HEK293 (cell line): ENCODE data around the gene DENND1A.

Experiments
- CTCF ChIA-PET: fragments of 350-600 bp; formaldehyde crosslinking; extraction: SDS; loops from one replicate; lab custom pipeline; 2021; ENCODE audit warnings: antibody characterized with exemption; lab: Yijun Ruan, JAX
- POLR2A ChIA-PET: fragments of 300-600 bp; formaldehyde crosslinking; extraction: SDS; loops from one replicate; lab custom pipeline; 2020; ENCODE audit warnings: antibody characterized with exemption, inconsistent platforms; lab: Yijun Ruan, JAX
- H3K27ac ChIP-seq: fragments of 200-500 bp; sonication (Bioruptor generic); 2 replicates; pipeline ENCODE4 v1.5.1; 2014; ENCODE audit warnings: low read depth, low read length, control low read depth, inconsistent platforms; ENCODE audit errors: extremely low read depth
- H3K36me3 ChIP-seq, 2 experiments: fragments of 200-500 bp in 1 of 2; sonication (Bioruptor generic) in 1 of 2; 1 replicate in 1 of 2; 2 replicates in 1 of 2; pipeline ENCODE4 v1.5.1; 2014 to 2017; ENCODE audit warnings: inconsistent platforms in 2 of 2, low read length in 2 of 2; ENCODE audit not compliant: control insufficient read depth in 2 of 2, insufficient read depth in 1 of 2
- H3K4me1 ChIP-seq: fragments of 200-500 bp; sonication (Bioruptor generic); 2 replicates; pipeline ENCODE4 v1.5.1; 2014; ENCODE audit warnings: mild to moderate bottlenecking, low read length, inconsistent platforms; ENCODE audit not compliant: control insufficient read depth, insufficient read depth
- H3K4me3 ChIP-seq: 2 replicates; pipeline ENCODE4 v1.5.1; 2011; ENCODE audit warnings: low read depth, mild to moderate bottlenecking, control low read depth, low read length, moderate library complexity
- H3K9me3 ChIP-seq: fragments of 200-500 bp; sonication (Bioruptor generic); 2 replicates; pipeline ENCODE4 v1.5.1; 2014; ENCODE audit warnings: low read depth, low read length, inconsistent platforms; ENCODE audit not compliant: control insufficient read depth, insufficient read depth
- HOXC10 ChIP-seq: sonication (generic); formaldehyde crosslinking; IDR thresholded peaks from 2 replicates; pipeline ENCODE4 v1.8.1; 2023; ENCODE audit warnings: mild to moderate bottlenecking, missing genetic modification reagents
- INSM2 ChIP-seq: fragments of 450-650 bp; formaldehyde crosslinking; IDR thresholded peaks from 2 replicates; pipeline ENCODE4 v1.5.1; 2016; ENCODE audit warnings: missing biosample characterization, missing genetic modification characterization
- KLF17 ChIP-seq: fragments of 450-650 bp; formaldehyde crosslinking; IDR thresholded peaks from 2 replicates; pipeline ENCODE4 v1.5.1; 2016; ENCODE audit warnings: missing biosample characterization, missing genetic modification characterization
- PRDM1 ChIP-seq: fragments of 450-650 bp; formaldehyde crosslinking; IDR thresholded peaks from 2 replicates; pipeline ENCODE4; 2016; ENCODE audit warnings: missing biosample characterization, missing genetic modification characterization
- SALL2 ChIP-seq: fragments of 450-650 bp; formaldehyde crosslinking; IDR thresholded peaks from 2 replicates; pipeline ENCODE4 v1.5.0; 2017; ENCODE audit warnings: missing biosample characterization, mild to moderate bottlenecking, missing genetic modification characterization, borderline replicate concordance
- SP3 ChIP-seq: fragments of 450-650 bp; formaldehyde crosslinking; IDR thresholded peaks from 2 replicates; pipeline ENCODE4 v1.5.1; 2016; ENCODE audit warnings: missing biosample characterization, missing genetic modification characterization
- WT1 ChIP-seq: fragments of 450-650 bp; formaldehyde crosslinking; IDR thresholded peaks from 2 replicates; pipeline ENCODE4 v1.5.1; 2016; ENCODE audit warnings: missing biosample characterization, missing genetic modification characterization
- ZBTB44 ChIP-seq: fragments of 450-650 bp; IDR thresholded peaks from 2 replicates; pipeline ENCODE4 v1.5.1; 2018; ENCODE audit warnings: missing biosample characterization, mild to moderate bottlenecking, missing genetic modification characterization
- ZBTB49 ChIP-seq: fragments of 450-650 bp; formaldehyde crosslinking; IDR thresholded peaks from 2 replicates; pipeline ENCODE4 v1.5.1; 2016; ENCODE audit warnings: missing biosample characterization, missing genetic modification characterization, low read depth
- ZFP37 ChIP-seq: fragments of 450-650 bp; formaldehyde crosslinking; IDR thresholded peaks from 2 replicates; pipeline ENCODE4 v1.5.1; 2016; ENCODE audit warnings: missing biosample characterization, missing genetic modification characterization
- ZIC2 ChIP-seq: fragments of 450-650 bp; formaldehyde crosslinking; IDR thresholded peaks from 2 replicates; pipeline ENCODE4 v1.5.1; 2016; ENCODE audit warnings: missing biosample characterization, missing genetic modification characterization
- ZNF10 ChIP-seq: fragments of 450-650 bp; formaldehyde crosslinking; IDR thresholded peaks from 2 replicates; pipeline ENCODE4 v1.5.1; 2017; ENCODE audit warnings: missing biosample characterization, missing genetic modification characterization
- ZNF132 ChIP-seq: fragments of 450-650 bp; formaldehyde crosslinking; IDR thresholded peaks from 2 replicates; pipeline ENCODE4 v1.5.1; 2017; ENCODE audit warnings: missing biosample characterization, missing genetic modification characterization, borderline replicate concordance
- ZNF184 ChIP-seq: fragments of 450-650 bp; IDR thresholded peaks from 2 replicates; pipeline ENCODE4 v1.5.1; 2018; ENCODE audit warnings: missing biosample characterization, mild to moderate bottlenecking, missing genetic modification characterization
- ZNF19 ChIP-seq: fragments of 450-650 bp; formaldehyde crosslinking; IDR thresholded peaks from 2 replicates; pipeline ENCODE4; 2016; ENCODE audit warnings: missing biosample characterization, missing genetic modification characterization, low read depth
- ZNF280D ChIP-seq: fragments of 450-650 bp; formaldehyde crosslinking; IDR thresholded peaks from 2 replicates; pipeline ENCODE4 v1.5.1; 2016; ENCODE audit warnings: missing biosample characterization, missing genetic modification characterization
- ZNF37A ChIP-seq: fragments of 450-650 bp; IDR thresholded peaks from 2 replicates; pipeline ENCODE4 v1.5.1; 2018; ENCODE audit warnings: missing biosample characterization, missing genetic modification characterization
- ZNF488 ChIP-seq: fragments of 450-650 bp; formaldehyde crosslinking; IDR thresholded peaks from 2 replicates; pipeline ENCODE4 v1.5.1; 2016; ENCODE audit warnings: missing biosample characterization, missing genetic modification characterization
- ZNF664 ChIP-seq: fragments of 450-650 bp; formaldehyde crosslinking; IDR thresholded peaks from 2 replicates; pipeline ENCODE4 v1.5.1; 2016; ENCODE audit warnings: missing biosample characterization, missing genetic modification characterization
- TF ChIP-seq, protein P1 (sequence below): fragments of 450-650 bp; IDR thresholded peaks from 2 replicates; pipeline ENCODE4 v1.5.1; 2018; ENCODE audit warnings: missing biosample characterization, missing genetic modification characterization

The DENND1A gene

GRCh38 chr9:123358181-123358905 lies 571.6 kb downstream of the DENND1A start:
- Histone ChIP-seq H3K36me3 (no peaks in the 10 kb centered on the region), H3K9me3 (no peaks in the 10 kb centered on the region), H3K4me3 (no peak overlapping the region), H3K27ac (no peak overlapping the region), H3K4me1 (no peaks in the 10 kb centered on the region)
- ChIA-PET POLR2A (no interaction called here), CTCF (interaction anchor here (0.6 to 5.7 kb wide), 4 partner anchors 8 to 41 kb away, joined by 3 to 106 read pairs (median 8); no protein-coding TSS in a partner anchor)
- TF ChIP-seq HOXC10 (CRISPR knock-in tag) (no peak), WT1 (tag by site-specific recombination) (no peak), KLF17 (tag by site-specific recombination) (no peak), ZNF132 (tag by site-specific recombination) (no peak), ZNF19 (tag by site-specific recombination) (no peak), ZNF488 (tag by site-specific recombination) (no peak), SP3 (tag by site-specific recombination) (no peak), ZNF10 (tag by site-specific recombination) (no peak), ZNF37A (tag by site-specific recombination) (no peak), ZBTB44 (tag by site-specific recombination) (no peak), ZNF184 (tag by site-specific recombination) (no peak)
- TF ChIP-seq, protein P1, sequence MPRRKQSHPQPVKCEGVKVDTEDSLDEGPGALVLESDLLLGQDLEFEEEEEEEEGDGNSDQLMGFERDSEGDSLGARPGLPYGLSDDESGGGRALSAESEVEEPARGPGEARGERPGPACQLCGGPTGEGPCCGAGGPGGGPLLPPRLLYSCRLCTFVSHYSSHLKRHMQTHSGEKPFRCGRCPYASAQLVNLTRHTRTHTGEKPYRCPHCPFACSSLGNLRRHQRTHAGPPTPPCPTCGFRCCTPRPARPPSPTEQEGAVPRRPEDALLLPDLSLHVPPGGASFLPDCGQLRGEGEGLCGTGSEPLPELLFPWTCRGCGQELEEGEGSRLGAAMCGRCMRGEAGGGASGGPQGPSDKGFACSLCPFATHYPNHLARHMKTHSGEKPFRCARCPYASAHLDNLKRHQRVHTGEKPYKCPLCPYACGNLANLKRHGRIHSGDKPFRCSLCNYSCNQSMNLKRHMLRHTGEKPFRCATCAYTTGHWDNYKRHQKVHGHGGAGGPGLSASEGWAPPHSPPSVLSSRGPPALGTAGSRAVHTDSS (tag by site-specific recombination), result no peak

DNA sequence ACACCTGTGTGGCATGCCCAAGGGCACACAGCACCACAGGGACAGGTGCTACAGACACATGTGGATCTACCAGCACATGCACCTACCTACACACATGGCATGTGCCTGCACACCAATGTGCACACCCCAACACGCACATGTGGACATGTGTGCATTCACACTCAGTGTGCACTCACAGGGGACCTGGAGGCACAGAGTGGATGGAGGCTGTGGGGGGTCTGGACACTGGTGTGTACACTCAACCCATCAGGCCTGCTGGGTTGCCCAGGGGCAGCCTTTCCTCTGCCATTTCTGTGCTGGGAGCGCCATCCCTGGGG lies 572.2 kb downstream of the DENND1A start:
- ChIA-PET CTCF (interaction anchor here (0.6 to 5.7 kb wide), 3 partner anchors 22 to 29 kb away, joined by 3 to 106 read pairs (median 4); no protein-coding TSS in a partner anchor), POLR2A (no interaction called here)
- Histone ChIP-seq H3K4me3 (no peak overlapping the region), H3K9me3 (no peaks in the 10 kb centered on the region), H3K36me3 (no peaks in the 10 kb centered on the region), H3K4me1 (no peaks in the 10 kb centered on the region), H3K27ac (no peak overlapping the region)
- TF ChIP-seq ZBTB49 (tag by site-specific recombination) (no peak), SALL2 (no peak), ZBTB44 (tag by site-specific recombination) (no peak), ZIC2 (peak; percentile 38), INSM2 (tag by site-specific recombination) (no peak), ZFP37 (tag by site-specific recombination) (no peak), ZNF664 (no peak), PRDM1 (tag by site-specific recombination) (no peak), ZNF280D (tag by site-specific recombination) (no peak)
